SW 1271 (cell line): ENCODE results near the gene IRF2.

Experiments
- DNase-seq, 2 experiments: peaks; one replicate each; lab custom pipeline; 2025; lab: John Stamatoyannopoulos, UW

Gene IRF2

GRCh38 chr4:184432127-184432922 is 42.0 kb downstream of the IRF2 start:
- no peak for DNase-seq

GRCh38 chr4:184430163-184430562 is 44.2 kb downstream of the IRF2 start:
- DNase-seq: no peak

GRCh38 chr4:184428787-184429186 is 45.6 kb downstream of the IRF2 start:
- no peak for DNase-seq

GRCh38 chr4:184427687-184428086 is 46.7 kb downstream of the IRF2 start:
- no peak for DNase-seq

- DNase-seq: no peak
Observed at GRCh38 chr4:184427093-184427492, 47.3 kb downstream of the IRF2 start.

- no peak for DNase-seq
Observed at GRCh38 chr4:184424993-184425758, 49.2 kb downstream of the IRF2 start.

- no peak for DNase-seq
Observed at GRCh38 chr4:184424279-184424678, 50.1 kb downstream of the IRF2 start.

- no peak for DNase-seq
Observed at GRCh38 chr4:184423003-184423686, 51.2 kb downstream of the IRF2 start.

GRCh38 chr4:184422378-184422777 is 52.0 kb downstream of the IRF2 start:
- no peak for DNase-seq

- no peak for DNase-seq
Observed at GRCh38 chr4:184421533-184422155, 52.7 kb downstream of the IRF2 start.

GRCh38 chr4:184420881-184421416 is 53.4 kb downstream of the IRF2 start:
- no peak for DNase-seq

- DNase-seq: no peak
Observed at GRCh38 chr4:184420402-184420801, 53.9 kb downstream of the IRF2 start.

GRCh38 chr4:184419976-184420375 is 54.4 kb downstream of the IRF2 start:
- no peak for DNase-seq

- peak in 1 of 2 experiments; percentile 40 for DNase-seq
Observed at GRCh38 chr4:184417802-184418511, 56.4 kb downstream of the IRF2 start.

- no peak for DNase-seq
Observed at GRCh38 chr4:184416913-184417734, 57.2 kb downstream of the IRF2 start.

- DNase-seq: no peak
Observed at GRCh38 chr4:184415071-184415470, 59.3 kb downstream of the IRF2 start.

- DNase-seq: no peak
Observed at GRCh38 chr4:184413261-184414046, 60.9 kb downstream of the IRF2 start.

- DNase-seq: no peak
Observed at GRCh38 chr4:184410748-184411147, 63.6 kb downstream of the IRF2 start.

- DNase-seq: no peak
Observed at GRCh38 chr4:184409911-184410692, 64.2 kb downstream of the IRF2 start.
